ENCODE data around the gene SDHB.

Gene SDHB

DNA sequence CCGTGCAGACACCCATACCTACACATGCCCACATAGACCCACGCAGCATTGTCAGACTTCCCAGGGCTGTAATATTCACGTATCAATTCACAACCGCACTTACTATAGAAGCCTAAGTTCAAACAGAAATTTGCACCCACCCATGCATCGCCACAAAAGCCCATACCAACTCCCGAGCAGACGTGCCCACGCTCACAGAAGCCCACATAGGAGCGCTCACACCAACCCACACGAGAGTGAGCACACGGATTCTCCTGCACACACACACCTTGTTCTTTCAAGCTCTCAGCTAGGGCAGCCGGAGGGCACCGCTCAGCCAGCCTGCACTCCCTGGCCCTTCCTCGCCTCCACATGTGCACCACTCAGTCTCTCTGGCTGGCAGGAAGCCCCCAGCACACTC is 78.0 kb downstream of the SDHB start:
- Histone ChIP-seq H4K20me1 (ENCODE audit: insufficient read depth, low read length, poor library complexity, severe bottlenecking) (no peaks in the 10 kb centered on the region), H3F3A (ENCODE audit: low read depth) (no peaks in the 10 kb centered on the region), H3K79me2 (ENCODE audit: insufficient read depth, low read length) (no peaks in the 10 kb centered on the region), H3K9me3 (ENCODE audit: insufficient read depth, low read depth, low read length) (no peaks in the 10 kb centered on the region), H3K36me3 (ENCODE audit: insufficient read depth, low read length) (no peaks in the 10 kb centered on the region), H3K4me3 (ENCODE audit: low read length, poor library complexity, severe bottlenecking) (no peak overlapping the region), H3K27me3 (ENCODE audit: insufficient read depth, low read length, poor library complexity, severe bottlenecking) (no peaks in the 10 kb centered on the region), H3K4me2 (ENCODE audit: low read depth, low read length, poor library complexity, severe bottlenecking) (no peak overlapping the region), H3K9ac (ENCODE audit: low read depth, low read length, poor library complexity, severe bottlenecking) (no peak overlapping the region), H3K4me1 (ENCODE audit: insufficient read depth, low read length, poor library complexity, severe bottlenecking) (peaks cover 11% of the 10 kb centered on the region), H2AFZ (ENCODE audit: low read length) (no peak overlapping the region), H3K9me2 (replicated peaks; ENCODE audit: low read depth, low read length) (no peaks in the 10 kb centered on the region)
- no peak for TF ChIP-seq EZH2phosphoT487 (IDR thresholded peaks at IDR 0.05; ENCODE audit: borderline replicate concordance)
- TF ChIP-seq, protein P1, sequence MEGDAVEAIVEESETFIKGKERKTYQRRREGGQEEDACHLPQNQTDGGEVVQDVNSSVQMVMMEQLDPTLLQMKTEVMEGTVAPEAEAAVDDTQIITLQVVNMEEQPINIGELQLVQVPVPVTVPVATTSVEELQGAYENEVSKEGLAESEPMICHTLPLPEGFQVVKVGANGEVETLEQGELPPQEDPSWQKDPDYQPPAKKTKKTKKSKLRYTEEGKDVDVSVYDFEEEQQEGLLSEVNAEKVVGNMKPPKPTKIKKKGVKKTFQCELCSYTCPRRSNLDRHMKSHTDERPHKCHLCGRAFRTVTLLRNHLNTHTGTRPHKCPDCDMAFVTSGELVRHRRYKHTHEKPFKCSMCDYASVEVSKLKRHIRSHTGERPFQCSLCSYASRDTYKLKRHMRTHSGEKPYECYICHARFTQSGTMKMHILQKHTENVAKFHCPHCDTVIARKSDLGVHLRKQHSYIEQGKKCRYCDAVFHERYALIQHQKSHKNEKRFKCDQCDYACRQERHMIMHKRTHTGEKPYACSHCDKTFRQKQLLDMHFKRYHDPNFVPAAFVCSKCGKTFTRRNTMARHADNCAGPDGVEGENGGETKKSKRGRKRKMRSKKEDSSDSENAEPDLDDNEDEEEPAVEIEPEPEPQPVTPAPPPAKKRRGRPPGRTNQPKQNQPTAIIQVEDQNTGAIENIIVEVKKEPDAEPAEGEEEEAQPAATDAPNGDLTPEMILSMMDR (conservative IDR thresholded peaks at IDR 0.05; ENCODE audit: low read length), result no peak

DNA sequence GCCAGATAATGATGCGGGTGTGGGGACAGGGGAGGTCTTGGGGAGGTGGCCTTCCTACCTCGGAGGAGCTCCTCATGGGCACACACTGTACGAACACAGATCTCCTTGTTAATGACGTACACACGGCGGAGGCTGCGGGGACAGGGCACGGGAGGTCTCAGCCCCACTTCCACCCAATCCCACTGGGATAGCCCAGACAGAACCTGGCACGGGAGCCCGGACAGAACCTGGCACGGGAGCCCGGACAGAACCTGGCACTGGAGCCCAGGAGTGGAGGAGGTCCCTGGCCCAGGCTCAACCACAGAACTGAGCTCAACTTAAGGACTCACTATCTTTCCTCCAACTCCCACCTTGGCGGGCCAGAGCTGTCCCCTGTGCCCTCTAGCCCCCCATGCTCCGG is 78.6 kb downstream of the SDHB start:
- H3K36me3 ChIP-seq (ENCODE audit: insufficient read depth, low read length), result no peaks in the 10 kb centered on the region

DNA sequence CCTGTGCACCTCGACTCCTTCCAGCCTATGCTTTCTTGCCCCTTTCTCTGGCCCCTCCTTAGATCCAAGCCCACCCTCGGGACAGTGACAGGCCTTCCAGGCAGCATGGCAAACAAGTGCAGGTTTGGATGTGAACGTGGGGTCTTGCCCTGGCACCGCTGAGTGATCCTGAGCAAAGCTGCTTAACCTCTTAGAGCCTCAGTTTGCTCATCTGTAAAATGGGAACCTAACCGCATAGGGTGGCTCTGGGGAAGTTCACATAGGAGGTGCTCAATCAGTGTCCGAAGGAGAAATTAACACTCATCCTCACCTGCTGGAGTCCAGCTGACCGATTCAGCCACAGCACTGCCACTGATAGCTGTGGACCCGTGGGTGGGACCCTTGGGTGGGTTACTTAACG is 80.6 kb downstream of the SDHB start:
- peaks cover 3% of the 10 kb centered on the region for H3K4me1 ChIP-seq (ENCODE audit: insufficient read depth, low read length, poor library complexity, severe bottlenecking)
- H3K4me3 ChIP-seq (ENCODE audit: low read length, poor library complexity, severe bottlenecking), result no peak overlapping the region
- H3F3A ChIP-seq (ENCODE audit: low read depth), result no peaks in the 10 kb centered on the region
- no peaks in the 10 kb centered on the region for H3K9me3 ChIP-seq (ENCODE audit: insufficient read depth, low read depth, low read length)
- H3K4me2 ChIP-seq (ENCODE audit: low read depth, low read length, poor library complexity, severe bottlenecking), result no peak overlapping the region
- H3K27me3 ChIP-seq (ENCODE audit: insufficient read depth, low read length, poor library complexity, severe bottlenecking), result no peaks in the 10 kb centered on the region
- no peak overlapping the region for H2AFZ ChIP-seq (ENCODE audit: low read length)
- H4K20me1 ChIP-seq (ENCODE audit: insufficient read depth, low read length, poor library complexity, severe bottlenecking), result no peaks in the 10 kb centered on the region
- no peaks in the 10 kb centered on the region for H3K9me2 ChIP-seq (replicated peaks; ENCODE audit: low read depth, low read length)
- no peaks in the 10 kb centered on the region for H3K36me3 ChIP-seq (ENCODE audit: insufficient read depth, low read length)
- H3K79me2 ChIP-seq (ENCODE audit: insufficient read depth, low read length), result no peaks in the 10 kb centered on the region
- no peak overlapping the region for H3K9ac ChIP-seq (ENCODE audit: low read depth, low read length, poor library complexity, severe bottlenecking)
- TF ChIP-seq, protein P1 (conservative IDR thresholded peaks at IDR 0.05; ENCODE audit: low read length), result no peak
- TF ChIP-seq EZH2phosphoT487 (IDR thresholded peaks at IDR 0.05; ENCODE audit: borderline replicate concordance), result no peak

More for the DNA sequence above, 78.6 kb downstream of the SDHB start:
- Histone ChIP-seq H3K9ac (ENCODE audit: low read depth, low read length, poor library complexity, severe bottlenecking) (no peak overlapping the region), H2AFZ (ENCODE audit: low read length) (no peak overlapping the region), H3K4me1 (ENCODE audit: insufficient read depth, low read length, poor library complexity, severe bottlenecking) (peaks cover 11% of the 10 kb centered on the region), H3K4me2 (ENCODE audit: low read depth, low read length, poor library complexity, severe bottlenecking) (no peak overlapping the region), H3F3A (ENCODE audit: low read depth) (no peaks in the 10 kb centered on the region), H3K9me3 (ENCODE audit: insufficient read depth, low read depth, low read length) (no peaks in the 10 kb centered on the region), H3K27me3 (ENCODE audit: insufficient read depth, low read length, poor library complexity, severe bottlenecking) (no peaks in the 10 kb centered on the region), H4K20me1 (ENCODE audit: insufficient read depth, low read length, poor library complexity, severe bottlenecking) (no peaks in the 10 kb centered on the region), H3K9me2 (replicated peaks; ENCODE audit: low read depth, low read length) (no peaks in the 10 kb centered on the region), H3K4me3 (ENCODE audit: low read length, poor library complexity, severe bottlenecking) (no peak overlapping the region), H3K79me2 (ENCODE audit: insufficient read depth, low read length) (no peaks in the 10 kb centered on the region)
- TF ChIP-seq, protein P1 (conservative IDR thresholded peaks at IDR 0.05; ENCODE audit: low read length), result no peak
- TF ChIP-seq EZH2phosphoT487 (IDR thresholded peaks at IDR 0.05; ENCODE audit: borderline replicate concordance), result no peak
